Activated naive CD4-positive, alpha-beta T cell treated with Interleukin-2 at 50 U/mL for 16 hours (primary cell): Measurements from ENCODE around the gene PTPN1.

ENCODE experiments used
- DNase-seq: peaks from one replicate; pipeline ENCODE4 v3.0.0-alpha.2; 2020

Gene PTPN1

DNA sequence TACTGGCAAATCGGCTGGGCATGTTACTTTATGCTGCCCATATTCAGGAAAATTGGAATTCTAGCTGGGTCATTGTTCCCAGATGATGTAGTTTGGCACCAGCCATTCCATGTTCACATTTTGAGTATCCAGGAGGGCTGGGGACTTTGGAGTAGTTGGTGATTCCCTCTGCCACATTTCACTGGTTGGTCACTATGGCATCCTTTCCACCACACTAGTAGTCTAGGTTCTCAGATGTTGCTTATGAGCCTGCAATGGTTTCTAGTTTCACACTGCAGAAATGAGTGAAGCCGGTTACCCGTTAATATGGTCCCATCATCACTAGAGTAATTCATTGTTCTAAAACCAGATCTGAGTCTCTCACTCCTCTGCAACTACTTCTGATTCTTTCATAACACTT lies 4.6 kb downstream of the PTPN1 start:
- DNase-seq, result no peak

DNA sequence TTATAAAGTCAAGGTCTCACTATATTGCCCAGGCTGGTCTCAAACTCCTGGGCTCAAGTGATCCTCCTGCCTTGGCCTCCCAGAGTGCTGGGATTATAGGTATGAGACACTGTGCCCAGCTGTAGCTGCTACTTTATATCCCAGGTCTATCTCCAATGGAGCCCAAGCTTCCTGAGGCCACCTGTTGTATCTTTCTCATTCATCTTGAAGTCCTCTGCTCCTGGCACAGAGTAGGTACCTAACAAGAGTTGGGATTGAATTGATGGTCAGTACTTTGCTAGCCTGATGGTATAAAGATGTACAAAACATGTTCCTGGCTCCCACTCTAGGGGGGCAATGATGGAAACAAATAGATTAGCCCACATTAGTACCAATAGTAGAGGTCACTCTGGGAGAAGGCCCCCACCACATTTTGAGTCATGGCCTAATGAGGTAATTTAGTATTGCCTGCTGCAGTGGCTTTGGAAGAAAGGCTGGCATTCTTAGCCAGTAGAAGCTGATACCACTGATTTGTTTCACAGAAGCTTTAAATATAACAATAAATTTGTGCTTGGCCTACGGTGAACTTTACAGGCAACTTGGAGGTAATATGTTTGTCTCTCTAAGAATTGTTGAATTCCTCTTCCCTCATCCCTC lies 5.4 kb downstream of the PTPN1 start:
- no peak for DNase-seq

DNA sequence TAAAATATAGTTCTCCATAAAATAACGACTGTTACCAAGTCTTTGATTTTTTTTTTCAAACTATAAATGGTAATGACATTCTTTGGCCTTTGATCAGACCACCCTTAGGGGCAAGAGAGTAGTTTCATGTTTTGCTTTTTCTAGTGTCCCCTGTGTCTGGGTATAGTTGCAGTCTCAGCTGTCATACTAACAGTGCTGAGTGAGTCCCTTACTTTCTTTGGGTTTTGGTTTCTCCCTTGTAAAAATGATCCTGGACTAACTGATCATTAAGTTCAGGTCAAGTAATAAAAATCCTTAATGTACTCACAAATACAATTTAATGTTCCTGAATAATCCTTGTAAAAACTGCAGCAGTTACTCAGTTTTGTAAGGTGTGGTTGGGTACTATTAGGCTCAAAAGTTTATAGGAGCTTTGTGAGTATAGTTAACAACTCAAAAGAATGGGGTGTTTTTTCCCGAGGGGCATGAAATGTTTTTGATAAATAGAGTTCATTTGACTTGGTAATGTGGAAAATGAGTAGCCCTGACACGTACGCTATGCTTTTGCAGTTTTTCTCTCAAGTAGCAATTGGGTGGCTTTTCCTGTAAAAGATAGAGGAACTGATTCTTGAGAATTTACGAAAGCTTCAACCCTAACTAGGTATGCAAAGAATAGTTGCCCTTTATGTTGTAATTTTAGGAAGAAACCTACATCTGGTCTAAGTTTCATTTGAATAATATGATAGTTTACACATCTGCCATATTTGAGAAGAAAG lies 6.2 kb downstream of the PTPN1 start:
- no peak for DNase-seq

DNA sequence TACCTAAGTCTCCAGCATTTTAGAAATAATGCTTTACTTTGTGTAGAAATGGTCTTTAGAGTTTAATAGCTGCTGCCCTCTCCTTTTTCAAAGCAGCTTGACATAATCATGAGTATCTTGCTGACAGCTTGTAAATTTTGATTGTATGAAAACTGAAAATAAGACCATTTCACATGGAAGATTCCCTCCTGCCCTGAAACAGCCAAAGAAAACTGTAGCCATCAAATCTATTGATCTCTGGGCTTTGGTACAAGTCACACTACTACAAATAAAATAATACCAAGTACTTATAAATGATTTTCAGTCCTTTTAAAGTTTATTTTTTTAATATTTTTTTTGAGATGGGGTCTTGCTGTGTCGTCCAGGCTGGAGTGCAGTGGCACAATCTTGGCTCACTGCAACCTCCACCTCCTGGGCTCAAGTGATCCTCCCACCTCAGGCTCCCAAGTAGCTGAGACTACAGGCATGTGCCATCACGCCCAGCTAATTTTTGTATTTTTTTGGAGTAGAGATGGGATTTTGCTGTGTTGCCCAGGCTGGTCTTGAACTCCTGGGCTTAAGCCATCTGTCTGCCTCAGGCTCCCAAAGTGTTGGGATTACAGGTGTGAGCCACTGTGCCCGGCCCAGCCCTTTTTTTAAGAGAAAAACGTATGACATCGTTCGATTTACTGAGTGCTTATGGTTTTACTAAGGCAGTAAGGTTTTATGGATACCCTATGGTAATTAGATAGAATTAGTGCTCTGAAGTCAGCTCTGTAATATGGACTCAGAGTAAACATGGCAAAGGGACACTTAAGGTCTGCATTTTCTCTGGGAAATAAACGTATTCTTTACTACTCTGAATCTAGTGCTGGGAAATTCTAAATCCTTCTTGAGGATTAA lies 7.0 kb downstream of the PTPN1 start:
- DNase-seq, result no peak

DNA sequence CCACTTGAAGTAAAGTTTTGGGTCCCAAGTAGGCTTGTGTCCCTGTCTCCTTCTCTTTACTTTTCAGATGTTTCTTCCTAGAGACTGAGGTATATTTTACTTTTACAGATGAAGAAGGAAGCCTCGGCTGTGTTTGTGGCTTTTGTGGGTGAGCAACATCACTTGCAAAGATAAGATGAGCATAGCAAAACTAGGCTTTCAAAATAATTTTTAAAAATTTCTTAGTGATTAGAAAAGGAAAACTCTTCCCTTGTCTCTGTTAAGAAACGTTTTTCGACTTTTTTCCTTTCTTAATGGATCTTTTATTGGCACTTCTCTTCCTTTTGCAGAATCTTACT lies 7.6 kb downstream of the PTPN1 start:
- DNase-seq, result no peak

DNA sequence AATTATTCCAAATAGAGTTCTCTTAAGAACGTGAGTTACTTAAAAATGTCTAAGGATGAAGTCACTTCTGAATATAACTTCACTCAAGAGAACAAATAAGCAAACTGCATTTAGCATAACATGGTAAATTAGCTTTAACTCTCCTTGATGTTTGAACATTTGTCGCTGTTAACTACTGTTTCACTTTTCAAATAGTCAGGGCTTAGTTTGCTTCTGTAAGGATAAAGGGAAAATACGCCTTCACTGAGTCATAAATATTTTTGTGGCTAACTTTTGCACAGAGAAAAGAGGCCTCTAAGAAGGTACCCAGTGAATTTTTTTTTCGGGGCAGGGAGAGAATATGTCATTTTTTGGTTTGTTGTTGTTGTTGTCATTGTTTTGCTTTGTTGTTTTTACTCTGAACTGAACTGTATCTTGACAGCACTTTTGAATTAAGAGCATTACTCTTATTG lies 8.1 kb downstream of the PTPN1 start:
- DNase-seq, result no peak

DNA sequence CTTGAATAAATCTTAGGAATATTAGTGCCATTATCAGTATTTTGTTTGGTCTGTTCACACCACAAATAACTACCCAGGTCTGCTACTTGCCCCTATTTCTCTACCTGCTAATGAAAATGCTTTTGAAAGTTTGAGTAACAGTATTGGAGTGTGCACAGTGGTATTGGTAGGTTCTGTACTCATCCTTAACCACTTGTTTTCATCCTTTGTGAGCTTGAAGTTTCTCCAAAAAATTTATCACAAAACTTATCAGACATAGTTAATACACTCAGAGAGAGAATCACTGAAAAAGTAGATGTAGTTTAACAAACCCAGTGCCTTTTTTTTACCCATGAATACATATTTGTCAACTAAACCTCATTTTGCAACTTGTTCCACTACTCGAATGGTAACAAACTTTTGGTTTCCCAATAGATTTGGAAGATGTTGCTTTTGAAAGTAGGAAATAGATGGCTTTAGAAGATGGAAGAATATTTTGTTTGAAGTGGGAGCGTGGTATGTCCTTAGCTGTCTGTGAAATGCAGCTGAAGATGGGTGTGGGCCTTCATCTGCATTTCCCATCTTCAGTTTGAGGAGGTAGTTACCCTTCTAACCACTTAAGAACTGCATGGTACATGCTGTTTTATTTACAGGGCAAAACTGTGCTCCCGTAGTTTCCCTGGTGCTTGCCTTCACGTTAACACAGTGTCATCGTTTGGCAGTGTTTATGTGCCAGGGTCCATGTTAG lies 9.0 kb downstream of the PTPN1 start:
- peak; percentile 22 for DNase-seq

DNA sequence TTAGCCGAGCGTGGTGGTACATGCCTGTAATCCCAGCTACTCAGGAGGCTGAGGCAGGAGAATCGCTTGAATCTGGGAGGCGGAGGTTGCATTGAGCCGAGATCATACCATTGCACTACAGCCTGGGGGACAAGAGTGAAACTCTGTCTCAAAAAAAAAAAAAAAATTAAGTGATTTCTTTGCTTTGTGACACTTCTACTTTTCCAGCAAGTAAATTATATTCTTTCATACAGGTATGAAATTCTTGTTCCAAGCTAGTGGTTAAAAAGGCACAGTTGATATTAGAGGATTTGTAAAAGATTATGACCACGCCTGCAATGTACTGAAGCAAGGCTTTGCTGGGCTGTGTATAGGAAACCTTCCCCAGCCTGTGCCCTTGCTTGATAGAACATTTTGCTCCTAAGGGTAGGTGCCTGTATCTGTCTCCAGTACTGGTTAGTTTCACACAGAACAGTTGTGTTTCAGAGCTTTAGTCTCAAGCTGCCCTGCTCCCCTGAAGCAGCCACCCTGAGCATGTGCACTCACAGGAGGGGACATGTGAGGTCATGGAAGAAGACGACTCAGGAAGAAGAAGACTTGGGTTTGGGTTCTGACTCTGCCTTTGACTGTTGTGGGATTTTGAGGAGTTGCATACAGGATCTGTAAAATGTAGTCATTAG lies 10.2 kb downstream of the PTPN1 start:
- DNase-seq, result peak; percentile 46

DNA sequence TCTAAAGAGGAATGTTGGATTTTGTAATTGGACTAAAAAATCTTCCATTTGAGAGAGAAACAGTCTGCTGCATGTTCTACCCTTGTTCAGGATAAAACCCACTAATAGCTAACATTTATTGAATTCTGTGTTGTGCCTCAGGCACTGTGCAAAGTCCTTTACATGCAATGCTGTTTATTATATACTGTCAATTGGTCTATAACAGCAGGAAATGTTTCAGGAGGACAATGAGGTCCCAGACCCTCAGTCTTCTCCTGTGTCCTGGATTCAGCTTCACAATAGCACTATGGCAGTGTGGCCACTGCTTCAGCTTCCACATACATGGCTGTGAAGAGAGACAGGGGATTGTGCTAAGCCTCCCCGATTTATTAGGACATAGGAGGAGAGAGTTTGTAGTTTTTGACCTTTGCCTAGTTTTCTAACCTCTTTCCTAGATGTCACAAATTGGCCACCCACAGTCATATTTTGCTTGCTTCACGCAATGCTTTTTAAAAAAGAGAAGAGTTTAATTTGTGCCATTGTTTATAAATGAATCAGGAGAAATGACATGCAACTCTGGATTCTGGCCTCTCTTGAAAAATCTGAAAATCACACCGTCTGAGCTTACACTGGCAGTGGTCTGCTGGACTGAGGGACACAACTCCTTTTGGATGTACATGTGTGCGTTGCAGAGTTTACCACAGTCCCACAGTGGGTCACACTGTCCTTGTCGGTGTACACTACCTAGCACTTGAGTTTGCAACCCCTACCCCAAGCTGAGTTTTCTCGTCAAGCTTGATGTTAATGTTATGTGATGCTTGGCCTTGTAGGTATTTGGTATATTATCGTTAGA lies 11.3 kb downstream of the PTPN1 start:
- no peak for DNase-seq

DNA sequence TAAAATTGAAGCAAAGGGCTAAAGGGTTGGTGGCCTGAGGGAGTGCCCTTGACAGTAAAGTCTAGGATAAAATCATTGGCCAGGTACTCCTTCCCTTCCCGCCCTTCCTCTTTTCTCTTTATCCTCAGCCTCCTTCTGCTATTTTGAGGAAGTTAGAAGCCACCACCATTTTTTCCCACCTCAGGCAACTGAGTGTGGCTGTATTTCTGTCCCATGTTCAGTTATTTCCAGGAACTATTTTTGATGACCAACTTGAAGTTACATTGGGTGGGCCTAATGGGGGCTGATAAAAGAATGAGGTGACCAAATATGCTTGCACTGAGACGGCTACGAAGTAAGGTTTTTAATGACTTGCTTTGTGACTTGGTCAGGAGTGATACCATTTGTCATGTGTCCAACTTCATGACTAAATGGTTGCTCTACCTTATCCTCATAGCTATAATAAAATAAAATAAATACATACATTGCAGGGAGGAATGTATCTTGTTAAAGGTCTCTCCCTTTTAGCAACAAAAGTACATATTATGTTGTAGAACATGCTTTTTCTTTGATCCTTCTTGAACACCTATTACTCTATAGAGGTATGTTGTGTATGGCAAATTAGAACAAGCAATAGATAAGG lies 12.0 kb downstream of the PTPN1 start:
- no peak for DNase-seq

DNA sequence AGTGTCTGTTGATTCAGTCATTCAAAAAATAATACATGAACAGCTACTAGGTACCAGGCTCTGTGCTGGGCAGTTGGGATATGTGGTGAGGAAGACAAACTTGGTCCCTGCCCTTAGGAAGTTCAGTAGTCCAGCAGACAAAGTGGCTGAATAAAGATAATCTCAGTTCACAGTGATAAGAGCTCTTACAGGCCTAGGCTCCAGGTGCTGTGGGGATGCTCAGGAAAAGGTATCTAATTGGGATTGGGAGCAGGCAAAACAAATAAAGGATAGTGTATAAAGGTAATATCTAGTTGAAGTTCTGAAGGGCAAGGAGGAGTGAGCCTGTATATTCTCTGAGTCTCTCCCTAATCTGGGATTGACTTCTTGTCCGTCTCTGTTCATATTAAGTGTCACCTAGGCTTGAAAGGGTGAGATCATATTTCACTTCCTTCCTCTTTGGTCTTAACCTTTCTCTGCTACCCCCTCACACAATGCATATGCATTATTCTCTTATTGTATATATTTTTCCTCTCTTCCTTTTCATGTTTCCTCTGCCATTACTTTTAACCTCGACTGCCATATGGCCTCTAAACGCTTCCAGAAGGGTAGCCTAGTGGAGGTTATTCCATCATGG lies 13.5 kb downstream of the PTPN1 start:
- no peak for DNase-seq

DNA sequence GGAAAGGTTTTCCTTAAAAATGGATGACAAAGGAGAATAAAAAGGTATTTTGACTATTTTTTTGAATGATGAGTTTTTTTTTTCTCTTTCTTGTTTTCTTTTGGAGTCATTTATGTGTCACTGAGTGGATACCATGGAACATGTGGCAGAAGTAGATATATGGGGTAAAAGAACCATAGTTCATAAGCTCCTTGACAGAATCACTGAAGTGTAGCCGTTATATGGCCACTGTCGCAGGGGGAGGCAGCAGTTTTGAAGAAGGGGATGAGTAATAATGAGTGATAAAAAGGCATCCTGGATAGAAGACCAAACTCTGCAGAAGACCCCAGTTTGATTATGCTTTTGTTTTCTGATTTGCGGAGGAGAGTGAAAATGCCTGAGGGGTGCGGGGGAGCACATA lies 15.5 kb downstream of the PTPN1 start:
- DNase-seq, result no peak

DNA sequence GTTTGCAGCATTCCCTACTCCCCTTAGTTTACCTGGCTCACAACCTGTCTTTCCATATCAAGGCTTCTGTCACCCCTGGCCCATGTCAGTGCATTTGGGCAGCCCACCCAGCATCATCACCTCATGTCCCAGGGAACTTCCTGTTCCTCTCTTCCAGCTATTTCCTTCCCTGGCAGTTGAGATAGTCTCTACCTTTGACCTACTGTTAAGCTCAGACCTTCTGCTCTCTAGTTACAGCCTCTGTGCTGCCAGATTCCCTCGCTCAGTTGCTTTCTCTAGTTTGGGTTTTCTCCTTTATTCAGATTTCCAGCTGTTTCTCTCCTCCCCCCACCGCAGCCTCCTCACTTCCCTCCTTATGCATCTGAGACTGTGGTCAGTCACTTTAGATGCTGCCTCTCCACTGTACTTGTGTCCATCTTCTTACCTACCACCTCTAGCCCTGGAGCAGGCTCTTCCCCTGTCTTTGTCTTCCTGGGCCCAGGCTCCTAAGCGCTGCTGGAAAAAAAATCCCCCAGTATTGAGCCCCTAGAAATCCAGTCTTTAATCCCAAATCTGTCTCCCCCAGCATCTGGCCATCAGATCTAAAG lies 16.3 kb downstream of the PTPN1 start:
- no peak for DNase-seq

DNA sequence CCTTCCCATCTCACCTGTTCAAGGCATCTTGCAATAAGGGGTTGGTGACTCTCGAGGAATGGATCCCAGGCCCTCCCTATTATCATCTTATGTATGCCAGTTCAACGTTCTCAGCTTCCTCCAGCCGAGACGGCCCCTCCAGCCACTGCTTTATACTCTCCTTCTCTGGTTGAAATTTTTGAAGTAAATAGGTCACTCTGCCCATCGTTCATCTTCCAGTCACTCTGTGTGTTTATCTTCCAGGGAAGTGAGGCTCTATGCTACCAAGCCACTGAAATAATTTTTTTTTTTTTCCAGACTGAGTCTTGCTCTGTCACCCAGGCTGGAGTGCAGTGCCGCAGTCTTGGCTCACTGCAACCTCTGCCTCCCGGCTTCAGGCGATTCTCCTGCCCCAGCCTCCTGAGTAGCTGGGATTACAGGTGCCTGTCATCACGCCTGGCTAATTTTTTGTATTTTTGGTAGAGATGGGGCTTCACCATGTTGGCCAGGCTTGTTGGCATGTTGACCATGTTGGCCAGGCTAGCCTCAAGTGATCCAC lies 17.0 kb downstream of the PTPN1 start:
- no peak for DNase-seq

DNA sequence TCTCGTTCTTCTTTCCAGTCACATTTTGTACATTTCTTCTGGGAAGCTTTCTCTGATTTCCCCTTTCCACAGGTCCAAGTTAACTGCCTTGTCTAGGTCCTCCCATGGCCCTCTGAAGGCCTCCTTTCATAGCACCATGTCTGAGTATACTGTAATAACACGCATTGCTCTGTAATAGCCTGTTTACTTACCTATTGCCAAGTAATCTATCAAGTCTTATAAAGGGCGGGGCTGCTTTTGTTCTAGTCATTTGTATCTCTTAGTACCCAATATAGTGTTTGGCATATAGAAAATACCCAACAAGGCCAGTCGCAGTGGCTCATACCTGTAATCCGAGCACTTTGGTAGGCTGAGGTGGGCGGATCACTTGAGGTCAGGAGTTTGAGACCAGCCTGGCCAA lies 17.9 kb downstream of the PTPN1 start:
- DNase-seq, result no peak

DNA sequence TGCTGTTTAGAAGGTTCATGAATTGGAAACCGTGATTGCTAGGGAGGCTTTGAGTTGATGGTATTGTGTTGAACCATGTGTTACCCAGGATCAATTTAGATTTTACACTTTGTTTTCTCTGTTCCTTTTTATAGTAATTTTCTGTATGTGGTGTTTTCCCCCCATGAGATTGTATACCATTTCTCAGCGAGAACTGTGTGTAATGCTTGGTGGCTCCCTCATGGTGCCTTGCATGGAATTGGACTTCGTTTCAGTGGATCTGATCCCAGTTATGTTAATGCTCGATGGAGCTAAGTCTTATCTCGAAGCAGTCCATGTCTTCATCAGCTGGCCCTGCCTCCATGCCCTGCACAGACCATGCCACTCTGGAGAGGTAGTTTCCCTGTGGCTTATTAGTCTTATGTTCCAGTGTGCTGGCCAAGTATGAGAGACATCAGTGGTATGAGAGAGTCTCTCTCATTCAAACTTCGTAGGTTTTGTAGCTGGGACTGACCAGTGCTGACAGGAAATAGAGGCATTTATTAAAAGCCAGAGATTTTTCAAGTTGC lies 18.7 kb downstream of the PTPN1 start:
- no peak for DNase-seq

DNA sequence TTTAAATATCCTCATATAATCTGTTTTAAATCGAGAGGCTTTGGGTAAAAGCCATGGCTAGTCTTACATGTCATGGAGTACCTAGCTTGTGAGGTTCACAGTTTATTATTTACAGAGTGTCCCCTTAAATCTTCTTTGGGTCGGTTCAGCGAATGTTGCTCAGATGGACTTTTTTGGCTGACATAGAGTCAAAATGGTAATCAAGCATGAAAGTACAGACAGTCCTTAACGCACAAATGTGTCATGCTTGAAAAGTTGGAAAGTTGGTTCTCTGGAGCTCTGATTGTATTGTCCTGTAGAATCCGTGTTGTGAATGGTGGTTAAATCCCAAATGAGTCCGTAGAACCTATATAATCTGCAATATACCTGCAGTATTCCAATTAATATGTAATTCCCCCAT lies 22.0 kb downstream of the PTPN1 start:
- no peak for DNase-seq

DNA sequence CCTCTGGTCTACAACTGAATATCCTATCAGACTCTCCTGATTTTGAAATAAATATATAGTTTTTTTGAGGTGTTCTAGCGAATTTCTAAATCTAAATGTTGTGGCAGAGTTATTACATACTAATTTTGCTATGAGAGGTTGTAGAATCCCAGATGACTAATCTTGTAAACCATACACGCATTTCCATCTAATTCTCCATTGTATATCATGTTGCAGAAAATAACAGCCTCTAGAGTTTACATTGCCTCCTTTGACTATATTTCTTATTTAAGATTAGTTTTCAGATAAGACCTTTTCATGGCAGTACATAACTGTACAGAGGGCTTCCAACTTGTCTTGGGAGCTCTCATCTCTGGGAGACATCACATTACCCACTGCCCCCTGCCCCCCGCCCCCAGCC lies 22.9 kb downstream of the PTPN1 start:
- no peak for DNase-seq

DNA sequence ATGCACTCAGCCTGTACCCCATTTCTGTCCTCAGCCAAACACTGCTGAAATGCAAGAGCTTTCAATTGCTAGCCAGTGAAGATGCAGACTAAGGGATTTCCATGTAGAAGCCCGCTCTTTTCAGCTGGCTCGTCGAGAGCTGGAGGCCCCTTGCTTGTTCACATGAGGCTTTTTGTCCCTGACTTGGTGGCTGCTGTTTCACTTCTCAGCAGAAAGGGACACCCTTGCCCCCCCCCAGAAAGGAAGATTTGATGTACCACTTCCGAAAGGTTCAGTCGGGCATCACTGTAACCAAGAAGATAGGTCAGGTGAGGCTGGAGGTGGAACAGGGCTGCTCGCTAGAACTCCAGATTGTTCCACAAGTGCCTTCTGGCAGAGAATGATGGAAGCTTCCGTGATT lies 23.3 kb downstream of the PTPN1 start:
- DNase-seq, result no peak

DNA sequence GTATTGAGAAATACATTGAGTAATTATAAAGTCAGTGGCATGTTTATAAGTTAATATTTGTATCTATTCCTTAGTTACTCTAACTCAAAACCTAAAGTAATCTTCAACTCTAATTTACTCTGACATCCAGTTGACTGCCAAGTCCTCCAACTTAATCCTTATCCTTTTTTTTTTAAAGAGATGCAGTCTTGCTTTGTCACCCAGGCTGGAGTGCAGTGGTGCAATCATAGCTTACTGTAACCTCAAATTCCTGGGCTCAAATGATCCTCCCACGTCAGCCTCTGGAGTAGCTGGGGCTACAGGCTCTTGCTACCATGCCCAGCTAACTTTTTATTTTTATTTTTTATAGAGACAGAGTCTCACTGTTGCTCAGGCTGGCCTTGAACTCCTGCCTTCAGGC lies 24.4 kb downstream of the PTPN1 start:
- DNase-seq, result no peak
